NCI-H1105 (cell line): ENCODE data around the gene LEFTY1.

Experiments used
- DNase-seq: peaks from one replicate; lab custom pipeline; 2025; lab: John Stamatoyannopoulos, UW

The LEFTY1 gene

GRCh38 chr1:225915538-225915991 lies 26.6 kb upstream of the LEFTY1 start:
- peak; percentile 6 for DNase-seq

DNA sequence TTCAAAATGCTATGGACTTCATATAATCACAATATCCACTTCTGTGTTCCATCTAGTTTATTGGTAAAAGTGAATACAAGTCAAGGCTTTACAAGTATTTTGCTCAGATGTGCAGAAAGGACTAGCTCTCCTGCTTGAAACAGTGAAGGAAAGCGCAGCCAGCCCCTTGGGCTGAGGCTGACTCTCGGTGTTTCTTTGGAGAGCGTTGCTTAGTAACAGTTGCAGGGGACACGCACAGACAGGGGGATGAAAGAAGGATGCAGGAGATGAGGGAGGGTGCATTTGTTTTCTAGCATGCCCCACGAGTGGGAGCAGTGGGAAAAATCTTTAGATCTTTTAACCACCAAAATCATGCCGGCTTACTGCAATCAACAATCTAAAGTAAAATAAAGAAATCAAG lies 26.0 kb upstream of the LEFTY1 start:
- DNase-seq = no peak

GRCh38 chr1:225914391-225914790 lies 25.4 kb upstream of the LEFTY1 start:
- DNase-seq = no peak

DNA sequence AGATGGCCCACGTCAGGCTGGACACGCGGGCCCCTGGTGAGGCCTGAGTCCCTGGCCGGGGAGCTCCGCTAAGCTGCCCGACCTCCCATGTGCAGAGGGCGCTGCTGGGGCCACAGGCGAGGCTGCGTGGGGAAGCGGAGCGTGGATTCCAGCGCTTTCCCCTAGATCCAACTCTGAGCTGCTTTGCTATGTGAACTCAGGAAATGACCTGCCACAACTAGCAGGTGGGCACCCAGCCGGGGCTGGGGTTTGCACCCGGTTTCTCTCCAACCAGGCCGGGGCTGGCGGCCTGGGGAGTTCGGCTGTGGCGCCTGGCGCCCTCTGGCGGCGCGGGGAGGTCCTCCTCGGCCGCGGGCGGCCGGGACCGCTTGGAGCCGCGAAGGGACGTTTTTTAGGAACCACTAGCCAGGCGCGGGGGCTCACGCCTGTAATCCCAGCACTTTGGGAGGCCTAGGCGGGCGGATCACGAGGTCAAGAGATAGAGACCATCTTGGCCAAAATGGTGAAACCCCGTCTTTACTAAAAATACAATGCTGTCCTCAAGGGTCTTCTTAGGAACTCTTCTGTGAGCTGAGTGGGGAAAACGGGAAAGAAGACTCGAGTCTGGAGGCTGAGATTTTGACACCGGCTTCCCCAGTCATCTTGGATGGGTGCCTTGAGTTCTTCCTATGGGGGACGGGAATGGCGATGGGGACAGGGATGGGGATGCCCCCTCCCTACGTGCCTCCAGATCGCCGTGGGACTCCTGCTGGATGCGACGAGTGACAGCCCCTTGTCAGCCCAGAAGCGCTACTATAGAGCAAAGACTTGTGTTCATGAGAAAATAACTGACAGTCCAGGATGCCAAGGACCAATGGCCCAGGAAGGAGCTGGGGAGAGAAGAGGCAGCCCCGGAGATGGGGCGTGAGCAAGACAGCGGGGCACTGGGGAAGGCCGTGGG lies 22.5 kb upstream of the LEFTY1 start:
- DNase-seq = no peak

DNA sequence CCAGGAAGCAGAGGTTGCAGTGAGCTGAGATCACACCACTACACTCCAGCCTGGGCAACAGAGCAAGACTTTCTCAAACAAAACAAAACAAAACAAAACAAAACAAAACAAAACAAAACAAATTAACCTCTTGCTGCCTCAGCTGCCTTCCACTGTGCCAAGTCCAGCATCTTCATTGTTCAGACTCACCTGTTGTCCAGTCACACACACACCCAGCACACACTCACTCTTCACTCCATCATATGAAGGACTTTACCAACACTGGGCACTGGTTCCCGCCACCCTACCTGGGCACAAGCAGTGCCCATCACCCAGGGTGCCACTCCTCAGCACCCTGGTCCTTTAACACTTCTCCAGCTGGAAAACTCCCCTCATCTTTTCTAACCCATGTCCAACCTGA lies 20.5 kb upstream of the LEFTY1 start:
- no peak for DNase-seq

DNA sequence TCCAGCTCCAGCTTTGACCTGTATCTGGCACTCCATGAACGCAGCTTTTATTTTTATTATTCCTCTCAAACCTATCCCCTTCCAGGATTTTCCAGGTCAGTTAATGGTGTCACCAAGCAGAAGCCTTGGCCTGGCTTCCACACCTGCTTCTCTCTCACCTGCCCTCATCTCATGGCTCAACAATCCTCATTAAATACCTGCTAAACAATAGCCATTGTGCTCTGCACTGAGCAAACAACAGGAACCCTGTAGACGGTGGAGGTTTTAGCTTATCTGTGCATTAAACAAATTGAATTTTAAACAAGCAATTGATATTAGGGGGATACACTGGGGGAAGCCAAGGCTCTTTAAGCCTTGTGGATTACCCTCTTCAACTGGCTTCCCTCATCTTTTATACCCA lies 19.8 kb upstream of the LEFTY1 start:
- DNase-seq = peak; percentile 52

DNA sequence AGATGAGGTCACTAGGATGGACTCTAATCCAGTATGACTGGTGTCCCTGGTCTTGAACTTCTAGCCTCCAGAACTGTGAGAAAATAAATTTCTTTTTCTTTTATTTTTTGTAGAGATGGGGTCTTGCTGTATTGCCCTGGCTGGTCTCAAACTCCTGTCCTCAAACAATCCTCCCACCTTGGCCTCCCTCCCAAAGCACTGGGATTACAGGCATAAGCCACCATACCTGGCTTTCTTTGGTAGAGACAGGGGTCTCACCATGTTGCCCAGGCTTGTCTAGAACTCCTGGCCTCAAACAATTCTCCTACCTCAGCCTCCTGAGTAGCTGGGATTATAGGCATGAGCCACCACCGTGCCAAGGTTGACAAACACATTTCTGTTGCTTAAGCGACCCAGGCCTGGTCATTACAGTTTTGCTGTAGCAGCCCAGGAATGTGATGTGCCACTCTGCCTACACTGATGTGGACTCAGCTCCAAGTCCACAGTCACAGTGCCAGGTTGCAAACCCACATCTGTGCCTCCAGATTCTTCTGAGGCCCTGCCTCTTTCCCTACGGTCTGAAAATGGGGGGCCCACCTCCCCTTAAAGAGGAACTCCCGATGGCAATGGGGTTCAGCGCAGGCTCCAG lies 19.2 kb upstream of the LEFTY1 start:
- no peak for DNase-seq

DNA sequence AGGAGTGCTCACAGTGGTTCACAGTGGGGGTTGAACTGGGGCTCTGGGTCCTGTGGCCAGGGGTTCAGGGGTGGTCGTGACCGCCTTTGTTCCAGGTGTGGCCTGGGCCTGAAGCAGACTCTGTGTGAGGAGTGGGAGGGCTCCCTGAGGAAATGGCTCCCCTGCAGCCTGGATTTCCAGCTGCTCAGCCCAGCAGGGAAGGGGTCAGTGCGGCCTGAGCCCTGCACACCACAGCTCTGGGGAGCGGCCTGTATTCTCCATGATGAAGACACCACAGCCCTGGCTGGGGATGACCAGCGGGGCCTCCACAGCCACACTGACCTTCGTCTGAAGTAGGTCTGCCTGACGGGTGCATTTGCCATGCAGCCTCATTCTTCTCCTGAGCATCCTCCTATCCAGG lies 18.4 kb upstream of the LEFTY1 start:
- no peak for DNase-seq

DNA sequence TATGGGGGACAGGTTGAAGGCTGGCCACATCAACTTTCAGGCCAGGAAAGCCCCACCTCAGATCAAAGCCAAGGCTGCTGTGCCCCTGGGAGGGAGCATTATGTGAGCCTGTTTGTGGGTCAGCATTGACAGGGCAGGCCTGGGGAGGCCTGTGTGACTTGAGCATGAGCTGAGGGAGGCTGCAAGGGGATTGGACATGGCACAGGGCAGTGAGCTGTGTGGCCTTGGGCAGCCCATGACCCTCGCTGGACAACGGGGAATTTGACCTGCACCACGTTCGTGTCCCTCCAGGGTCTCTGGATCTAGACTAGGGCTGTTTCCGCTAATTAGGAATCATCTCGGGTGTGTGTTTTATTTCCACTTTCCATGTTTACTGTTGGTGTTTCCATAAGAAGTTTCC lies 17.5 kb upstream of the LEFTY1 start:
- DNase-seq = no peak

GRCh38 chr1:225903623-225904022 lies 14.7 kb upstream of the LEFTY1 start:
- DNase-seq = no peak

- DNase-seq = no peak
These were observed 10.3 kb upstream of the LEFTY1 start for GRCh38 chr1:225899044-225899925.

- no peak for DNase-seq
These were observed 8.9 kb upstream of the LEFTY1 start for GRCh38 chr1:225897595-225898514.

DNA sequence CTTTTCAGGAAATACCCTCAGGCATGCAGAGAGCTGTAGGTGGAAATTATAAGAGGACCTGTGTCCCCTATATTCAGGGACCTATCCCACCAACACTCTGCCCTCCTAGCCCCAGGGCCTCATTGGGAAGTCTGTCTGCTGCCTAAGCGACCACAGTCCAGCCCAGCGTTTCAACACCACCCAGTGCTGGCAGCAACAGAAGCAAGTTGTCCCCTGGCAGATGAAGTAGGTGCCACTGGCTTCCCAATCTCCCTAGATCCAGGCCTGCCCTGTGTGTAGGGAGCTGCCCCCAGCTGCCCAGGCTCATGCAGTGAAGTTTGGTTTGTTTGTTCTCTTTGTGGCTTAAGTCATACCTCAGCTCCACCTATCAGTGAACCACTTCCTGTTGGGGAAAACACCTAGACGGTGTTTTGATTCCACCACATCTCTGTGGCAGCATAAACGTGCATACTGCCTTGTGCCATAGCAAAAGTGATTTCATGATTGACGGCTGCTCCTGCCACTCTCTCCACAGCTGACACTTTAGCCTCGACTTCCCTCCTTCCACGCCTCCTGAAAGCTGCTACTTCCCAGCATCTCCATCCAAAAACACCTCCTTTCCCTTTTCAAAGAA lies 8.1 kb upstream of the LEFTY1 start:
- no peak for DNase-seq

GRCh38 chr1:225896494-225896893 lies 7.5 kb upstream of the LEFTY1 start:
- DNase-seq = no peak

- DNase-seq = no peak
These were observed 3.4 kb upstream of the LEFTY1 start for GRCh38 chr1:225892307-225892706.

GRCh38 chr1:225891229-225891972 lies 2.5 kb upstream of the LEFTY1 start:
- no peak for DNase-seq

DNA sequence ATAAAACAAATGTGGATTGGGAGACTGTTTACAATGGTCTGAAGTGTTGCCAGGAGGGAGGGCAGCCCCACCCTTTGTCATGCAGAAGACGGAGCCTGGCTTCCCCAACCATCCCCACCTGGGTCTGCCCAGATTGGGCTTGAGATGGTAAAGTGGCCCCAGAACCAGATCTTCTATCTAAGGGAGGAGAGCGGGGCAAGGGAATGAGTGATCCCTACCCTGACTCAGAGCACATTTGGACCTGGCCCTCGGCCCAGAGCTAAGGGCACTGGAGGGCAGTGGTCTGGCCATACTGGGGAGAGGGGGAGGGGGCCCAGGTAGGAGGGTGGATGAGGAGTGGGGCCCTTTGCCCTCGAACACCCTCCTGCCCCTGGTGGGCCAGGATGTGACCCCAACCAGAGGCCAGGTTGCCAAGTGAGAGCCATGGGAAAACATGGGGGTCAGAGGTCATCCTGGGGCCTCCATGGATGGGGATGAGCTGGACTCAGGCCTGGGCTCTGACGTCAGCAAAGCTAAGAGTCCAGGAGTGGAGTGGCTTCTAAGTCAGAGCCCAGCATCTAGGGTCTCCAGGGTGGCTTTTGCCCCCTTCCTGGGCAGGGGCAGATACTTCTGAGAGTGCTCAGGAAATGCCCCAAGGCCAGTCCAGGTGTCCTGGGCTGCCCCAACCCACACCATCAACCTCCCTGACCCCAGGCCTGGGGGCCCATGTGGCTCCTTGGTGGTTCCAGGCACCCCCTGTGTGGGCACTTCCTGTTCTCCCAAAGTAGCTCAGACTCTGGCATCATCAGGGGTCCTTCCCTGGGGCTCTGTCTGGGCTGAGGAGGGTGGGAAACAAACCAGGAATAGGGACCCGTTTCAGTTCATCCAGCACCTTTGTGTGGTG lies 1.6 kb upstream of the LEFTY1 start:
- DNase-seq = no peak

- DNase-seq = no peak
These were observed 797 bp upstream of the LEFTY1 start for GRCh38 chr1:225889743-225890142.

GRCh38 chr1:225888289-225888897 lies 553 bp downstream of the LEFTY1 start:
- DNase-seq = no peak
